ENCODE measurements around the gene MACROD2.

MACROD2 gene

GRCh38 chr20:16000112-16000511 lies 2004.8 kb downstream of the MACROD2 start:
- TF ChIP-seq ZNF645 (tag by site-specific recombination; IDR thresholded peaks at IDR 0.05) (no peak), ZNF629 (tag by site-specific recombination; IDR thresholded peaks at IDR 0.05) (no peak), ZNF473 (tag by site-specific recombination; IDR thresholded peaks at IDR 0.05) (no peak), ZNF239 (tag by site-specific recombination; IDR thresholded peaks at IDR 0.05) (no peak), ZNF704 (tag by site-specific recombination; IDR thresholded peaks at IDR 0.05) (no peak), ZBTB20 (tag by site-specific recombination; IDR thresholded peaks at IDR 0.05) (no peak), ZBTB49 (tag by site-specific recombination; IDR thresholded peaks at IDR 0.05; ENCODE audit: low read depth) (no peak), ZNF292 (tag by site-specific recombination; IDR thresholded peaks at IDR 0.05; ENCODE audit: borderline replicate concordance, low read depth) (no peak)
- no peak overlapping the region for H3K27ac ChIP-seq (ENCODE audit: extremely low read depth, low read depth, low read length)
- ChIA-PET POLR2A (no interaction called here), CTCF (no interaction called here)
- H3K4me3 ChIP-seq (ENCODE audit: low read depth, low read length) = no peak overlapping the region
- no peaks in the 10 kb centered on the region for H3K36me3 ChIP-seq (ENCODE audit: control insufficient read depth in 2 of 2, insufficient read depth in 1 of 2, low read length in 2 of 2)
- no peaks in the 10 kb centered on the region for H3K4me1 ChIP-seq (ENCODE audit: control insufficient read depth, insufficient read depth, low read length)
- no peaks in the 10 kb centered on the region; the same call in 1 of the 2 replicates for H3K9me3 ChIP-seq (ENCODE audit: control insufficient read depth, insufficient read depth, low read depth, low read length)

- Histone ChIP-seq H3K4me1 (ENCODE audit: control insufficient read depth, insufficient read depth, low read length) (no peaks in the 10 kb centered on the region), H3K27ac (ENCODE audit: extremely low read depth, low read depth, low read length) (no peak overlapping the region), H3K9me3 (ENCODE audit: control insufficient read depth, insufficient read depth, low read depth, low read length) (no peaks in the 10 kb centered on the region; the same call in 1 of the 2 replicates), H3K36me3 (ENCODE audit: control insufficient read depth in 2 of 2, insufficient read depth in 1 of 2, low read length in 2 of 2) (no peaks in the 10 kb centered on the region), H3K4me3 (ENCODE audit: low read depth, low read length) (no peak overlapping the region)
- CTCF ChIA-PET = no interaction called here
- POLR2A ChIA-PET = no interaction called here
- TF ChIP-seq ZNF16 (tag by site-specific recombination; IDR thresholded peaks at IDR 0.05; ENCODE audit: low read depth) = no peak
- no peak for TF ChIP-seq ZNF449 (tag by site-specific recombination; IDR thresholded peaks at IDR 0.05)
- TF ChIP-seq ZNF140 (tag by site-specific recombination; IDR thresholded peaks at IDR 0.05) = no peak
- TF ChIP-seq ZNF571 (tag by site-specific recombination; IDR thresholded peaks at IDR 0.05) = no peak
- no peak for TF ChIP-seq REPIN1 (tag by site-specific recombination; IDR thresholded peaks at IDR 0.05; ENCODE audit: low read depth)
- TF ChIP-seq GLIS1 (tag by site-specific recombination; IDR thresholded peaks at IDR 0.05) = no peak
- TF ChIP-seq ZNF362 (tag by site-specific recombination; IDR thresholded peaks at IDR 0.05) = no peak
- no peak for TF ChIP-seq ZNF473 (tag by site-specific recombination; IDR thresholded peaks at IDR 0.05)
- TF ChIP-seq ZNF157 (tag by site-specific recombination; IDR thresholded peaks at IDR 0.05) = no peak
- no peak for TF ChIP-seq YY2 (tag by site-specific recombination; IDR thresholded peaks at IDR 0.05)
- TF ChIP-seq ZNF350 (tag by site-specific recombination; IDR thresholded peaks at IDR 0.05) = no peak
- TF ChIP-seq ZNF776 (tag by site-specific recombination; IDR thresholded peaks at IDR 0.05; ENCODE audit: borderline replicate concordance) = no peak
- no peak for TF ChIP-seq ZNF223 (tag by site-specific recombination; IDR thresholded peaks at IDR 0.05)
- TF ChIP-seq ZFP37 (tag by site-specific recombination; IDR thresholded peaks at IDR 0.05) = no peak
- TF ChIP-seq ZNF280D (tag by site-specific recombination; IDR thresholded peaks at IDR 0.05) = no peak
- TF ChIP-seq ZNF335 (tag by site-specific recombination; conservative IDR thresholded peaks at IDR 0.05) = no peak
These were observed 2006.0 kb downstream of the MACROD2 start for GRCh38 chr20:16001286-16001685.
